HepG2 (cell line): ENCODE results near the gene CADPS2.

Experiments
- CREB3 ChIP-seq: sonication (generic); formaldehyde crosslinking; IDR thresholded peaks from 2 replicates; pipeline ENCODE4 v1.5.0; 2020; ENCODE audit warnings: missing genetic modification reagents
- KLF12 ChIP-seq: sonication (generic); formaldehyde crosslinking; IDR thresholded peaks from 2 replicates; pipeline ENCODE4 v1.4.0; 2020; ENCODE audit warnings: missing genetic modification reagents, borderline replicate concordance
- MTF2 ChIP-seq: sonication (generic); formaldehyde crosslinking; IDR thresholded peaks from 2 replicates; pipeline ENCODE4 v1.5.0; 2020; ENCODE audit warnings: missing genetic modification reagents, borderline replicate concordance
- ZNF121 ChIP-seq: sonication (generic); formaldehyde crosslinking; IDR thresholded peaks from 2 replicates; pipeline ENCODE4 v1.5.0; 2020; ENCODE audit warnings: mild to moderate bottlenecking, missing genetic modification reagents
- TF ChIP-seq, protein P1 (sequence below): sonication (generic); formaldehyde crosslinking; IDR thresholded peaks from 2 replicates; pipeline ENCODE4 v1.5.0; 2020; ENCODE audit warnings: mild to moderate bottlenecking, missing genetic modification reagents, moderate library complexity

- TF ChIP-seq ZNF121 (CRISPR knock-in tag), result no peak
- no peak for TF ChIP-seq MTF2 (CRISPR knock-in tag)
- TF ChIP-seq, protein P1, sequence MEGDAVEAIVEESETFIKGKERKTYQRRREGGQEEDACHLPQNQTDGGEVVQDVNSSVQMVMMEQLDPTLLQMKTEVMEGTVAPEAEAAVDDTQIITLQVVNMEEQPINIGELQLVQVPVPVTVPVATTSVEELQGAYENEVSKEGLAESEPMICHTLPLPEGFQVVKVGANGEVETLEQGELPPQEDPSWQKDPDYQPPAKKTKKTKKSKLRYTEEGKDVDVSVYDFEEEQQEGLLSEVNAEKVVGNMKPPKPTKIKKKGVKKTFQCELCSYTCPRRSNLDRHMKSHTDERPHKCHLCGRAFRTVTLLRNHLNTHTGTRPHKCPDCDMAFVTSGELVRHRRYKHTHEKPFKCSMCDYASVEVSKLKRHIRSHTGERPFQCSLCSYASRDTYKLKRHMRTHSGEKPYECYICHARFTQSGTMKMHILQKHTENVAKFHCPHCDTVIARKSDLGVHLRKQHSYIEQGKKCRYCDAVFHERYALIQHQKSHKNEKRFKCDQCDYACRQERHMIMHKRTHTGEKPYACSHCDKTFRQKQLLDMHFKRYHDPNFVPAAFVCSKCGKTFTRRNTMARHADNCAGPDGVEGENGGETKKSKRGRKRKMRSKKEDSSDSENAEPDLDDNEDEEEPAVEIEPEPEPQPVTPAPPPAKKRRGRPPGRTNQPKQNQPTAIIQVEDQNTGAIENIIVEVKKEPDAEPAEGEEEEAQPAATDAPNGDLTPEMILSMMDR (CRISPR knock-in tag), result no peak
- no peak for TF ChIP-seq CREB3 (CRISPR knock-in tag)
- TF ChIP-seq KLF12 (CRISPR knock-in tag), result no peak
Observed at GRCh38 chr7:122726881-122727280, 159.4 kb downstream of the CADPS2 start.
